PFSK-1 (cell line): ENCODE measurements around the gene OR51I1.

Experiments used
- FOXP2 ChIP-seq: optimal IDR thresholded peaks from 2 replicates; pipeline ENCODE3; 2011; ENCODE audit warnings: borderline replicate concordance, control low read depth, inconsistent platforms; ENCODE audit not compliant: insufficient read depth; ENCODE audit errors: extremely low read length, extremely low read depth
- POLR2AphosphoS5 ChIP-seq: IDR thresholded peaks from 2 replicates; pipeline ENCODE4 v1.6.1; 2012; ENCODE audit warnings: low read depth, mild to moderate bottlenecking, control low read depth, low read length, moderate library complexity
- TF ChIP-seq, protein P1 (sequence below), 2 experiments: IDR thresholded peaks; 2 replicates each; pipeline versions ENCODE4 v1.6.1 to v1.8.0; 2011 to 2012; ENCODE audit warnings: low read depth in 2 of 2, low read length in 2 of 2, control low read depth in 1 of 2, inconsistent platforms in 1 of 2, mild to moderate bottlenecking in 1 of 2, moderate library complexity in 1 of 2; ENCODE audit not compliant: insufficient read depth in 1 of 2

DNA sequence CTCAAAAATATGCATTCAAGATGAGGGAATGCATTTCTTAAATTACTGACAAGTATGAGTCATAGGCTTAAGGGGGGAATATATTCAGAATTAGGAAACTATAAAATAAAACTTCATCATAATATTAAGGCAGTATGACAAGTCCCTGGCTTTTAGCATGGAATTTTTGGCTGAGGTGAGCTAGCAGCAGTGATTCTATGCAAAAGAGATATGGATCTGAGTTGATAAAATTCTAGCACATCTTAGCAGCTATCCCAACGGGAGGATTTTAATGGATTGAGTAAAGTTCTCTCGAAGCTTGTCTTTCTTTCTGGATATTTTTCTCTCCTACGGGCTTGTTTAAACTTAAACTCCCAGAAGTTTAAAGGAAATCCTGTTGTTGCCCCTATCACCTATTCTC lies 18.2 kb downstream of the OR51I1 start:
- TF ChIP-seq FOXP2: no peak
- no peak for TF ChIP-seq POLR2AphosphoS5
- TF ChIP-seq, protein P1, sequence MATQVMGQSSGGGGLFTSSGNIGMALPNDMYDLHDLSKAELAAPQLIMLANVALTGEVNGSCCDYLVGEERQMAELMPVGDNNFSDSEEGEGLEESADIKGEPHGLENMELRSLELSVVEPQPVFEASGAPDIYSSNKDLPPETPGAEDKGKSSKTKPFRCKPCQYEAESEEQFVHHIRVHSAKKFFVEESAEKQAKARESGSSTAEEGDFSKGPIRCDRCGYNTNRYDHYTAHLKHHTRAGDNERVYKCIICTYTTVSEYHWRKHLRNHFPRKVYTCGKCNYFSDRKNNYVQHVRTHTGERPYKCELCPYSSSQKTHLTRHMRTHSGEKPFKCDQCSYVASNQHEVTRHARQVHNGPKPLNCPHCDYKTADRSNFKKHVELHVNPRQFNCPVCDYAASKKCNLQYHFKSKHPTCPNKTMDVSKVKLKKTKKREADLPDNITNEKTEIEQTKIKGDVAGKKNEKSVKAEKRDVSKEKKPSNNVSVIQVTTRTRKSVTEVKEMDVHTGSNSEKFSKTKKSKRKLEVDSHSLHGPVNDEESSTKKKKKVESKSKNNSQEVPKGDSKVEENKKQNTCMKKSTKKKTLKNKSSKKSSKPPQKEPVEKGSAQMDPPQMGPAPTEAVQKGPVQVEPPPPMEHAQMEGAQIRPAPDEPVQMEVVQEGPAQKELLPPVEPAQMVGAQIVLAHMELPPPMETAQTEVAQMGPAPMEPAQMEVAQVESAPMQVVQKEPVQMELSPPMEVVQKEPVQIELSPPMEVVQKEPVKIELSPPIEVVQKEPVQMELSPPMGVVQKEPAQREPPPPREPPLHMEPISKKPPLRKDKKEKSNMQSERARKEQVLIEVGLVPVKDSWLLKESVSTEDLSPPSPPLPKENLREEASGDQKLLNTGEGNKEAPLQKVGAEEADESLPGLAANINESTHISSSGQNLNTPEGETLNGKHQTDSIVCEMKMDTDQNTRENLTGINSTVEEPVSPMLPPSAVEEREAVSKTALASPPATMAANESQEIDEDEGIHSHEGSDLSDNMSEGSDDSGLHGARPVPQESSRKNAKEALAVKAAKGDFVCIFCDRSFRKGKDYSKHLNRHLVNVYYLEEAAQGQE (IDR thresholded peaks at IDR 0.05; ENCODE audit: insufficient read depth in 1 of 2, low read depth in 2 of 2, low read length in 2 of 2): no peak
